Astrocyte (in vitro differentiated cells and primary cell): ENCODE data around the gene ISG15.

Source experiments
- CTCF ChIP-seq: IDR thresholded peaks from 2 replicates; pipeline ENCODE4 v1.5.1; 2011; ENCODE audit warnings: low read depth, mild to moderate bottlenecking, inconsistent platforms, low read length, moderate library complexity; ENCODE audit not compliant: insufficient read depth
- EZH2 ChIP-seq: IDR thresholded peaks from 2 replicates; pipeline ENCODE4 v1.6.1; 2012; ENCODE audit warnings: mild to moderate bottlenecking, low read length, inconsistent platforms; ENCODE audit not compliant: insufficient read depth

DNA sequence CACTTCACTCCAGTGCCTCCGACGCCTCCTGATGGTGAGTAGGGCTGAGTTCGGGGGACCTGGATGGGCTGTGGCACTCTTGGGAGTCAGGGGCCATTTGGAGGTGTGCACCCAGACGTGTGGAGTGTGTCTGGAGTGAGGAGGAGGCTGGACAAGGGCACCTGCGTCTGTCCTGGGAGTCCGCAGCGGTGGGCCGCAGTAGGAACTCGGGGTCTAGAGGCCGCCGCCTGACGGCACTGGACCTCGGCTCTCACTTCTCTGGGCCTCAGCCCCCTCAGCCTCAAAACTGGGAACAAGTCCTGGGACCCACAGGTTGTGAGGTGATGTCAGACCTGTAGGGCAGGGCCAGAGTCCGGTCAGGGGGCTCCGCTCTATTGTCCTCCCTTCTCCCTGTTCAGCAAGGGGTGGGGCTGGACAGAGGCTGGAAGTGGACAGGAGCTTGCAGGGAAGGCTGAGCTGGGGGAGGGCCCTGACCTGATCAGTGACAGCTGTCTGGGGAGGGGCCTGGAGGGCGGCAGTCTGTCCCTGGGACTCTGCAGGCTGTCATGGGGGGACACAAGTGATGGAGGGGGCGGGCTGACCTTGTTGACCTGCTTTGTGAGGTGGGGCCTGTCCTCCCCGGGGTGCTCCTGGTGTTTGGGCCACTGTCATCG lies 22.1 kb downstream of the ISG15 start:
- no peak for TF ChIP-seq CTCF
- TF ChIP-seq EZH2 = no peak
